OCI-LY1 (cell line): ENCODE measurements around the gene CEP120.

ENCODE experiments used
- H2AFZ ChIP-seq: fragments of 200-600 bp; sonication (generic), shearing (Covaris generic); 2 replicates; pipeline ENCODE4 v1.6.0; 2014; ENCODE audit warnings: antibody characterized with exemption, mild to moderate bottlenecking, low read length
- H3F3A ChIP-seq: fragments of 200-600 bp; sonication (generic), shearing (Covaris generic); 2 replicates; pipeline ENCODE4 v1.6.0; 2014; ENCODE audit warnings: mild to moderate bottlenecking, antibody characterized with exemption, low read length, moderate library complexity; ENCODE audit not compliant: insufficient read depth
- H3K27ac ChIP-seq: fragments of 200-600 bp; sonication (generic); 2 replicates; pipeline ENCODE4 v1.5.1; 2014; ENCODE audit warnings: low read length, mixed run types, mild to moderate bottlenecking, low read depth; ENCODE audit not compliant: poor library complexity, severe bottlenecking
- H3K27me3 ChIP-seq: fragments of 200-600 bp; sonication (generic); 2 replicates; pipeline ENCODE4 v1.6.0; 2014; ENCODE audit warnings: antibody characterized with exemption, mild to moderate bottlenecking, low read length, moderate library complexity; ENCODE audit not compliant: insufficient read depth
- H3K36me3 ChIP-seq: fragments of 200-600 bp; sonication (generic); 2 replicates; pipeline ENCODE4 v1.6.1; 2014; ENCODE audit warnings: mild to moderate bottlenecking, antibody characterized with exemption, low read length, moderate library complexity, mixed read lengths; ENCODE audit not compliant: insufficient read depth
- H3K4me1 ChIP-seq: fragments of 200-600 bp; sonication (generic); 2 replicates; pipeline ENCODE4 v1.5.1; 2014; ENCODE audit warnings: mild to moderate bottlenecking, low read length, moderate library complexity; ENCODE audit not compliant: insufficient read depth, severe bottlenecking
- H3K4me2 ChIP-seq: fragments of 200-600 bp; sonication (generic), shearing (Covaris generic); 2 replicates; pipeline ENCODE4 v1.6.1; 2014; ENCODE audit warnings: low read length
- H3K4me3 ChIP-seq: fragments of 200-600 bp; sonication (generic); 2 replicates; pipeline ENCODE4 v1.5.1; 2014; ENCODE audit warnings: low read length, low read depth, mild to moderate bottlenecking, mixed read lengths; ENCODE audit not compliant: poor library complexity, severe bottlenecking
- H3K79me2 ChIP-seq: fragments of 200-600 bp; shearing (Covaris generic); 2 replicates; pipeline ENCODE4 v1.6.1; 2016; ENCODE audit warnings: mixed run types, low read length, mixed read lengths; ENCODE audit not compliant: insufficient read depth
- H3K9ac ChIP-seq: fragments of 200-600 bp; sonication (generic), shearing (Covaris generic); 2 replicates; pipeline ENCODE4 v1.6.1; 2014; ENCODE audit warnings: mild to moderate bottlenecking, low read length, mixed read lengths
- H3K9me2 ChIP-seq: fragments of 200-600 bp; sonication (generic), shearing (Covaris generic); 2 replicates; pipeline ENCODE4 v1.6.1; 2014; ENCODE audit warnings: low read depth, mild to moderate bottlenecking, low read length, mixed read lengths
- H3K9me3 ChIP-seq: fragments of 200-600 bp; shearing (Covaris generic); 2 replicates; pipeline ENCODE4 v1.6.1; 2014; ENCODE audit warnings: low read length, mixed read lengths
- H4K20me1 ChIP-seq: fragments of 200-600 bp; sonication (generic), shearing (Covaris generic); 2 replicates; pipeline ENCODE4 v1.6.0; 2016; ENCODE audit warnings: mild to moderate bottlenecking, low read length; ENCODE audit not compliant: insufficient read depth
- EZH2 ChIP-seq: fragments of 200-600 bp; sonication (generic), shearing (Covaris generic); IDR thresholded peaks from 2 replicates; pipeline ENCODE4 v1.8.0; 2017; ENCODE audit warnings: borderline replicate concordance, mixed run types, mild to moderate bottlenecking, antibody characterized with exemption, low read length, moderate library complexity, mixed read lengths
- TF ChIP-seq, protein P1 (sequence below): fragments of 200-600 bp; sonication (generic), shearing (Covaris generic); IDR thresholded peaks from 2 replicates; pipeline ENCODE4 v1.5.1; 2017; ENCODE audit warnings: mild to moderate bottlenecking, antibody characterized with exemption, low read length, moderate library complexity, mixed read lengths

Gene CEP120

DNA sequence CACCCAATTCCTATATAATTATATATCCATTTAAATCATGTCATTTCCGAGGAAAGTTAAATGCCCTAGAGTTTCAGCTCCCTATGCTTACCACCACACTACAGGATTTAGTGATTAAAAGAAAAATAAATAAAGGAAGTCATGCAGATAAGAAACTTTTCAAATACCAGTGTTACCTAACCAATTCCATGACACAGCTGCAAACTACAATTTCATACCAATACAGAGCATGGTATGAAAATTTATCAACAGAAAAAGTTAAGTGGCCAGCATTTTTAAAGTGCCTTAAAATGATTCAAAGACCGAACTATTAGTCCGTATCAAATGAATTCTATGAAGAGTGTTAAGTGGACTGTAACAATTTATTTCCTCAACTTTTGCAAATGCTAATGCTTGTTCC lies 35.9 kb downstream of the CEP120 start:
- no peaks in the 10 kb centered on the region for H4K20me1 ChIP-seq
- H3K36me3 ChIP-seq, result peaks cover 74% of the 10 kb centered on the region
- no peaks in the 10 kb centered on the region for H3K9me2 ChIP-seq
- no peak for TF ChIP-seq EZH2
- TF ChIP-seq, protein P1, sequence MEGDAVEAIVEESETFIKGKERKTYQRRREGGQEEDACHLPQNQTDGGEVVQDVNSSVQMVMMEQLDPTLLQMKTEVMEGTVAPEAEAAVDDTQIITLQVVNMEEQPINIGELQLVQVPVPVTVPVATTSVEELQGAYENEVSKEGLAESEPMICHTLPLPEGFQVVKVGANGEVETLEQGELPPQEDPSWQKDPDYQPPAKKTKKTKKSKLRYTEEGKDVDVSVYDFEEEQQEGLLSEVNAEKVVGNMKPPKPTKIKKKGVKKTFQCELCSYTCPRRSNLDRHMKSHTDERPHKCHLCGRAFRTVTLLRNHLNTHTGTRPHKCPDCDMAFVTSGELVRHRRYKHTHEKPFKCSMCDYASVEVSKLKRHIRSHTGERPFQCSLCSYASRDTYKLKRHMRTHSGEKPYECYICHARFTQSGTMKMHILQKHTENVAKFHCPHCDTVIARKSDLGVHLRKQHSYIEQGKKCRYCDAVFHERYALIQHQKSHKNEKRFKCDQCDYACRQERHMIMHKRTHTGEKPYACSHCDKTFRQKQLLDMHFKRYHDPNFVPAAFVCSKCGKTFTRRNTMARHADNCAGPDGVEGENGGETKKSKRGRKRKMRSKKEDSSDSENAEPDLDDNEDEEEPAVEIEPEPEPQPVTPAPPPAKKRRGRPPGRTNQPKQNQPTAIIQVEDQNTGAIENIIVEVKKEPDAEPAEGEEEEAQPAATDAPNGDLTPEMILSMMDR, result no peak
- H2AFZ ChIP-seq, result no peak overlapping the region
- H3K9me3 ChIP-seq, result no peaks in the 10 kb centered on the region
- H3K27me3 ChIP-seq, result no peaks in the 10 kb centered on the region
- no peaks in the 10 kb centered on the region for H3K4me1 ChIP-seq
- H3K27ac ChIP-seq, result no peak overlapping the region
- H3F3A ChIP-seq, result no peaks in the 10 kb centered on the region
- H3K9ac ChIP-seq, result no peak overlapping the region
- H3K4me2 ChIP-seq, result no peak overlapping the region
- no peak overlapping the region for H3K4me3 ChIP-seq
- H3K79me2 ChIP-seq, result no peaks in the 10 kb centered on the region

DNA sequence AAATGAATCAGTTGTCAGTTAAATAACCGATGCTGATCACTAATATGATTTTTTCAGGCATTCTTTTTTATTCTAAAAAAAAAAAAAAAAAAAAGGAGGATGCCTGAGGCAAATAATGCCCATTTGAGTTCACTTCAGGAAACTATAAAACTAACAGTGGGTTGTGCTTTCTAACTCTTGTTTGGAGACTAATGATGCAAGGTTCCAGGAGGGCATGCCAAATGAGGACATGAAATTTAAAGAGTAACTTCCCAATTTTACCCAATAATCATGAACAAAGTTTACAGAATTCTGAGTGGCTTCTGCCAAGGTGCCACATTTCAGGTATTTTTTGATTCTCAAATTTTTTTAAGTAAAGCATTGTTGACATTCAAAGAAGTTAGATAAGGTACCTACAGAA lies 41.0 kb downstream of the CEP120 start:
- Histone ChIP-seq H3K4me3 (no peak overlapping the region), H3K79me2 (no peaks in the 10 kb centered on the region), H3K27me3 (no peaks in the 10 kb centered on the region), H3K4me2 (no peak overlapping the region), H3K36me3 (peaks cover 79% of the 10 kb centered on the region), H3K9me3 (no peaks in the 10 kb centered on the region), H3K9me2 (no peaks in the 10 kb centered on the region), H4K20me1 (no peaks in the 10 kb centered on the region), H3K4me1 (no peaks in the 10 kb centered on the region), H3K27ac (no peak overlapping the region), H3F3A (no peaks in the 10 kb centered on the region), H2AFZ (no peak overlapping the region), H3K9ac (no peak overlapping the region)
- no peak for TF ChIP-seq EZH2
- TF ChIP-seq, protein P1, result no peak

DNA sequence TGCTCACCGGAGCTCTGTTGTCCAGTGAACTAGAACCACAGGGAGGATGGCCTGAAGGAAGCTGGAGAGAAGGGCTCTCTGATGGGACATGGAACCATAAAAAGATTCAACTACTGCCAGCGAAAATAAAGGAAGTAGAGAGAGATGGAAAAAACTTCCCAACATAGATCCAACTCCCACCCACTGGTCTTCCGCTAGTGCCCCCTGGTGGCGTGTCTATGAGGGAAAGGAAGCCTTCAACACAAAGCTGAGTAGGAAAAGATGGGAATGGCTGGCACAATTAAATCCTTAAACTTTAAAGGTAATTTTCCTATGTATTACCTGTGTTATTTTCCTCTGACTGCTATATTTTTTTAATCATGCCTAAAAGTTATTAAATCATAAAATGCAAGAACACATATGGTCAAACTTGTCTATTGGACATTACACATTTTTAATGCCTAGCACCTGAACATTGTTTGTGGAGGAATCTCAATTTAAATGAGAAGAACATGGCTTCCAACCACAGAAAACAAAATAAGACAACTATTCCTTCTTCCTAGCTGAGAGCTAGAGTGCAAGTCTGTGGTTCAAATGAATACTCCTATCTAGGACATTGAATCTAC lies 51.5 kb downstream of the CEP120 start:
- H3K9ac ChIP-seq, result no peak overlapping the region
- TF ChIP-seq, protein P1, result peak; percentile 71
- TF ChIP-seq EZH2, result no peak
- H3F3A ChIP-seq, result no peaks in the 10 kb centered on the region
- no peaks in the 10 kb centered on the region for H3K9me2 ChIP-seq
- no peak overlapping the region for H3K27ac ChIP-seq
- H4K20me1 ChIP-seq, result no peaks in the 10 kb centered on the region
- no peak overlapping the region for H2AFZ ChIP-seq
- no peaks in the 10 kb centered on the region for H3K4me1 ChIP-seq
- H3K27me3 ChIP-seq, result no peaks in the 10 kb centered on the region
- no peak overlapping the region for H3K4me3 ChIP-seq
- no peaks in the 10 kb centered on the region for H3K9me3 ChIP-seq
- H3K36me3 ChIP-seq, result peaks cover 76% of the 10 kb centered on the region
- H3K79me2 ChIP-seq, result no peaks in the 10 kb centered on the region
- no peak overlapping the region for H3K4me2 ChIP-seq
